Lung (tissue), 12 donors: ENCODE data around the gene DAPP1. TPM values are rescaled to one million over a fixed set of nuclear protein-coding genes. Genes with fewer than 3 reads are reported as not detected.

Source experiments
- ATAC-seq: fragments of 200-7000 bp; cut with Tn5 transposase; one replicate; pipeline ENCODE4 v1.9.1; 2020; ENCODE audit warnings: moderate number of reproducible peaks; ENCODE audit not compliant: insufficient read depth, low FRiP score
- DNase-seq, 3 donors: peaks; one replicate each; pipeline ENCODE4 v3.0.0-alpha.2; 2013 to 2017
- H3K27ac ChIP-seq, 2 donors: one replicate each; pipeline ENCODE4 v1.5.1; 2013; ENCODE audit warnings: mild to moderate bottlenecking in 2 of 2, moderate library complexity in 2 of 2, control low read depth in 1 of 2, inconsistent platforms in 1 of 2, low read depth in 1 of 2, low read length in 1 of 2
- H3K27me3 ChIP-seq, 3 donors: one replicate each; pipeline ENCODE4 v1.5.1; 2013; ENCODE audit warnings: low read length in 2 of 3; ENCODE audit not compliant: control insufficient read depth in 3 of 3, insufficient read depth in 3 of 3
- H3K36me3 ChIP-seq, 4 donors: one replicate each; pipeline ENCODE4 v1.5.1; 2013; ENCODE audit warnings: low read length in 4 of 4, mild to moderate bottlenecking in 1 of 4, moderate library complexity in 1 of 4; ENCODE audit not compliant: control insufficient read depth in 4 of 4, insufficient read depth in 4 of 4
- H3K4me1 ChIP-seq, 5 donors: one replicate each; pipeline ENCODE4 v1.5.1; 2013; ENCODE audit warnings: low read length in 5 of 5, mild to moderate bottlenecking in 2 of 5, moderate library complexity in 1 of 5; ENCODE audit not compliant: control insufficient read depth in 5 of 5, insufficient read depth in 5 of 5
- H3K4me3 ChIP-seq: one replicate; pipeline ENCODE4 v1.5.1; 2013; ENCODE audit warnings: mild to moderate bottlenecking, control low read depth, moderate library complexity
- H3K9ac ChIP-seq, 2 donors: one replicate each; pipeline ENCODE4 v1.5.1; 2013; ENCODE audit warnings: low read length in 2 of 2, control low read depth in 1 of 2; ENCODE audit not compliant: insufficient read depth in 1 of 2
- H3K9me3 ChIP-seq, 4 donors: one replicate each; pipeline ENCODE4 v1.5.1; 2013; ENCODE audit warnings: low read length in 3 of 4, mild to moderate bottlenecking in 1 of 4, moderate library complexity in 1 of 4; ENCODE audit not compliant: control insufficient read depth in 4 of 4, insufficient read depth in 3 of 4
- WGBS, 2 donors: extraction: QIAGEN DNeasy Blood & Tissue Kit; methylation state at CpG; one replicate each; pipeline ENCODE4 v1.1.7; 2013; 5-methylcytosine and 5-hydroxymethylcytosine counted together
- polyA plus RNA-seq, 2 donors: library from polyadenylated mRNA; stranded (reverse); fragments of 200-250 nt; gene quantifications; one replicate each; pipeline ENCODE4 v1.2.1, GENCODE V29; 2013
- total RNA-seq, 2 donors: library from RNA; depleted of rRNA in 1 of 2; stranded (reverse); fragments of >200 nt in 1 of 2; gene quantifications; one replicate each; pipeline ENCODE4 v1.2.1, GENCODE V29; 2014 to 2021
- TF ChIP-seq, protein P1 (sequence below): IDR thresholded peaks from 2 replicates; pipeline ENCODE4 v1.5.1; 2012; ENCODE audit warnings: mild to moderate bottlenecking; ENCODE audit errors: control extremely low read depth, extremely low read depth
- donor health status: control.
- donor health status: control.
- donor health status: Bipolar disorder and iron deficiency.
- donor health status: healthy.
- donor health status: DM: yes; HTN: yes; CAD: no.

Gene DAPP1
- total and polyA plus RNA-seq, 4 donors: 2.6 to 24.6 (median 11.7) TPM

DNA sequence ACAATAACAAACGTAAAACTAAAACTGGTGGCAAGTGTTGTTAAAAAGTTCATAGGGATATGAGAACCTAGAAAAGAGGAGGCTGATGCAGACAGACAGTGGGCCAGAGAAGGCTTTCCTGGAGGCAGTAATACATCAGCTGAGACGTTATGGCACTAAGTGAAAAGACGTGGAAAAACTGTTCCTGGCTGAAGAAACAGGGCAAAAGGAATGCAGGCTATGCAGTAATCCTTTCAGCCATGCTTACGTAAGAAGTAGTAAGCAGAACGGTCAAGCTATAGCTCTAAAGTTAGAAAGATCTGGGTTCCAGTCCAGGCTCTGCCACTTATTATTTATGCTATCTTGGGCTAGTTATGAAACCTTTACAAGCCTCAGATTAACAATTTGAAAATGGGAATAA, 71.2 kb downstream of the DAPP1 start:
- no peak overlapping the region for H3K27ac ChIP-seq
- peaks cover 4 to 9% (median 6%) of the 10 kb centered on the region in 4 donors for H3K36me3 ChIP-seq
- H3K9ac ChIP-seq: peak overlapping the region in 1 of 2 donors; percentile 7
- H3K4me1 ChIP-seq: peaks cover 0 to 12% (median 1%) of the 10 kb centered on the region in 5 donors
- no peaks in the 10 kb centered on the region for H3K27me3 ChIP-seq
- DNase-seq (no peak), ATAC-seq (no peak)
- H3K9me3 ChIP-seq: no peaks in the 10 kb centered on the region
- TF ChIP-seq, protein P1, sequence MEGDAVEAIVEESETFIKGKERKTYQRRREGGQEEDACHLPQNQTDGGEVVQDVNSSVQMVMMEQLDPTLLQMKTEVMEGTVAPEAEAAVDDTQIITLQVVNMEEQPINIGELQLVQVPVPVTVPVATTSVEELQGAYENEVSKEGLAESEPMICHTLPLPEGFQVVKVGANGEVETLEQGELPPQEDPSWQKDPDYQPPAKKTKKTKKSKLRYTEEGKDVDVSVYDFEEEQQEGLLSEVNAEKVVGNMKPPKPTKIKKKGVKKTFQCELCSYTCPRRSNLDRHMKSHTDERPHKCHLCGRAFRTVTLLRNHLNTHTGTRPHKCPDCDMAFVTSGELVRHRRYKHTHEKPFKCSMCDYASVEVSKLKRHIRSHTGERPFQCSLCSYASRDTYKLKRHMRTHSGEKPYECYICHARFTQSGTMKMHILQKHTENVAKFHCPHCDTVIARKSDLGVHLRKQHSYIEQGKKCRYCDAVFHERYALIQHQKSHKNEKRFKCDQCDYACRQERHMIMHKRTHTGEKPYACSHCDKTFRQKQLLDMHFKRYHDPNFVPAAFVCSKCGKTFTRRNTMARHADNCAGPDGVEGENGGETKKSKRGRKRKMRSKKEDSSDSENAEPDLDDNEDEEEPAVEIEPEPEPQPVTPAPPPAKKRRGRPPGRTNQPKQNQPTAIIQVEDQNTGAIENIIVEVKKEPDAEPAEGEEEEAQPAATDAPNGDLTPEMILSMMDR: no peak
- WGBS, 2 donors: 70 to 74% methylated on average over 5 of the region's 5 CpGs
- H3K4me3 ChIP-seq: no peak overlapping the region

DNA sequence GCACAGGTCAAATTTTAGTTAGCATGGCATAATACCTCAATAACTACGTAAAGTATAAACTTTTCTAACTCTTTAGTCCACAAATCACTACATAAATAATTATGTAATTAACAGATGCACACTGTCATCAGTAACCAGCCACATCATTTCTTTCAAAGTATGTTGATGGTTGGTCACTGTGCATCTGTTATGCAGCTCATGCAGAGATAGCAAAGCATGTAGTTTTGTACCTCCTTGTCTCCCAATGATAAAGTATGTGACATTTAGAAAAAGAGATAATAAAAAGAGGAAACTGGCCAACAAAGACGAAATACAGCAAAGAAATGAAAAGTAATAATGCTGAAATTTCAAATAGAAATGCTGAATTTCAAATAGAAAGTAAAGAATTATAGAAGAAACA, 74.7 kb downstream of the DAPP1 start:
- Histone ChIP-seq H3K4me3 (no peak overlapping the region), H3K9ac (no peak overlapping the region), H3K9me3 (no peaks in the 10 kb centered on the region), H3K36me3 (peaks cover 2 to 12% (median 4%) of the 10 kb centered on the region in 4 donors), H3K27me3 (no peaks in the 10 kb centered on the region), H3K27ac (no peak overlapping the region), H3K4me1 (peaks cover 3 to 23% (median 7%) of the 10 kb centered on the region in 5 donors)
- 71 to 79% methylated on average over 2 of the region's 2 CpGs for WGBS, 2 donors
- DNase-seq (no peak), ATAC-seq (no peak)
- TF ChIP-seq, protein P1: no peak

DNA sequence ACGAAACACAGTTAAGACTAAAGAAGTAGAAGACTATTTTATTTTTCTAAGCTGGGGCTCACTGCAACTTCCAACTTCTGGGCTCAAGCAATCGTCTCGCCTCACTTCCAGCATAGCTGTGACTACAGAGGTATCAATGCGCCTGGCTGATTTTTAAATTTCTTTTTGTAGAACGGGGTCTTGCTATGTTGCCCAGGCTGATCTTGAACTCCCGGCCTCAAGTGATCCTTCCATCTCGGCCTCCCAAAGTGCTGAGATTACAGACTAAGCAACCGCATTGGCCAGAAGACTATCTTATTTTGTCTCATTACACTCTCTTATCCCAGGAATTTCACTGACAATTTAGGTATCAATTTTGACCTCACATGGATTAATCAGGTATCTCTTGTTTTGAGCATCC, 76.4 kb downstream of the DAPP1 start:
- no peaks in the 10 kb centered on the region for H3K27me3 ChIP-seq
- H3K27ac ChIP-seq: no peak overlapping the region
- no peak for DNase-seq
- H3K4me1 ChIP-seq: peaks cover 3 to 20% (median 7%) of the 10 kb centered on the region in 5 donors
- TF ChIP-seq, protein P1: no peak
- peak overlapping the region in 1 of 2 donors; percentile 95 for H3K9ac ChIP-seq
- no peak for ATAC-seq
- H3K36me3 ChIP-seq: peaks cover 0 to 12% (median 3%) of the 10 kb centered on the region in 4 donors
- WGBS, 2 donors: 95 to 97% methylated on average over 8 of the region's 8 CpGs
- H3K9me3 ChIP-seq: no peaks in the 10 kb centered on the region
- H3K4me3 ChIP-seq: no peak overlapping the region

DNA sequence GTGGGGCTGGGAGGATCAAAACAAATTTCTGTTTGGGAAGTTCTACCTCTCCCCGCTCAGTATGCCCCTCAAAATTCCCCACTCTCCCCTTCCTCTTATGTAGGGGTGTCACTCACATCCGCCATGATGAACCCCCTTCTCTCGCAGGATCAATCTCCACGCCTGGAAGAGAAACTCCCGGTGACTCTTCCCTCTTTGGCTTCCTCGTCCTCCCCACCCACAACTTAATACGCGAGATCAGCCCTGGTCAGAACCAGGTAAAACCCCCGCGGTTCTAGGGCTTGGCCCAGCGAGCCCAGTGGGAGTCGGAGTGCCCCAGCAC, 77.2 kb downstream of the DAPP1 start:
- Histone ChIP-seq H3K9me3 (no peaks in the 10 kb centered on the region), H3K27ac (peak overlapping the region; percentile 70 to 90), H3K27me3 (no peaks in the 10 kb centered on the region), H3K9ac (peak overlapping the region; percentile 76 to 95), H3K36me3 (peaks cover 0 to 12% (median 3%) of the 10 kb centered on the region in 4 donors), H3K4me1 (peaks cover 3 to 20% (median 7%) of the 10 kb centered on the region in 5 donors), H3K4me3 (peak overlapping the region; percentile 89)
- ATAC-seq (no peak), DNase-seq (no peak)
- TF ChIP-seq, protein P1: no peak
- 1% methylated on average over 12 of the region's 12 CpGs for WGBS, 2 donors
